GM18909 (cell line): ENCODE measurements around the gene FSD2.
A peak's percentile ranks its signal among the peaks of the same experiment; 100 is the strongest.
"Not testable (repeated sequence)": the region's sequence is repeated elsewhere in the genome, so short reads cannot be mapped to it uniquely, and the experiment has no call there.

Experiments used
- ATAC-seq: cut with Tn5 transposase; IDR thresholded peaks from one replicate; pipeline ENCODE4 v1.9.1; 2021; ENCODE audit warnings: mild to moderate bottlenecking; ENCODE audit not compliant: unreplicated experiment, poor library complexity

The FSD2 gene

DNA sequence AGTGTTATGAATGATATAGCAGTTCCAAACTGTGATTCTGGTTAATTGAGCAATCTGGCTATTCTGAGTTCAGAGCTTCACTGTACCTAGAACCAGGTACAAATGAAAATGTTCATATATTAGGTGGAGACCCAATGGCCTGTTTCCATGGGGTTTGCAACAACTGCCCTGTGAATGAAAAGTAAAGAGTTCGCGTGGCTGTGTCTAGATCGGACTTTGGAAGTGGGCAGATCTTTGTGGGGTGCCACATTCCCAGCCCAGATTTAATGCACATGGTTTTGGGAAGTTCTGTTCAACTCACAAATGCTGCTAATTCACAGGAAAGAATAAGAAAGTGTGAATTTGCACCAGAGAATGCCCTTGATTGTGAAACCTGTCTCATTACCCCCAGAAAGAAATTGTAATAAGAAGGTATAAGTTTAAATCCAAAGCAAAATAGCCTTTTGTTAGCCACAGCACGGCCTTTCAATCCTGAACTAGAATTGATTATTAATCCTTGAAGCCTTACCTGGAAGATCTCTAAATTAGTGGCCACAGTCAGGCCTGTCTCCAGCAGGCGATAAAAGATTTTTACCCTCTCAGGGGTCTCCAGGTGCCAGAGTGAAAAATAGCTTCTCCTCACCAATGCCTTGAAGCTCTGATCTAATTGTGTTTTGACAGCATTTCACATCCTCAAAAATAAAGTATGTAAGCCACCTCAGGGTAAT is 26.2 kb upstream of the FSD2 start:
- no peak for ATAC-seq

DNA sequence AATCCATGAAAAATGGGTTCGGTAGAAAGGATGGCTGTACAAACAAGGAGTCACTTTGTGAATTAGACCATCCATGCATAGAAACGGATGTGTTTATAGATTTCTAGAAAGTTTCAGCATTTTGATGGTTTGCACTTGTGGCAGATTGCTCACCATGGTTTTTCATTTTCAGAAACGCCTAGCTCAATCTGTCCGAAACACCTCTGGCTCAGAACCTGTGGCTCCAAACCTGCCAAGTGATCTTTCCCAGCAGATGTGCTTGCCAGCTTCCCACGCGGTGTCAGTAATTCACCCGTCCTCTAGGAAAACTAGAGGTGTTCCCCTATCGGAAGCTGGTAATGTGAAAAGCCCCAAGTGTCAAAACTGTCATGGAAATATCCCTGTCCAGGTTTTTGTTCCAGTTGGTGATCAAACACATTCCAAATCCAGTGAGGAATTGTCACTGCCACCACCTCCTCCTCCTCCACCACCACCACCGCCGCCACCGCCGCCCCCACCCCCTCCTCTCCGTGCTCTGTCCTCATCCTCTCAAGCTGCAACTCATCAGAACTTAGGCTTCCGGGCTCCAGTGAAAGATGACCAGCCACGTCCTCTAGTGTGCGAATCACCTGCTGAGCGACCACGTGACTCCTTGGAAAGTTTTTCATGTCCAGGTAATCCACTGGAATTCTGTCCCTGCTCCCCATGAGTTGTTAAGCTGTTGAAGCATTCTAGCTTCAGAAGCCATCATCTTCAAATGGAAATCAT is 24.7 kb upstream of the FSD2 start:
- no peak for ATAC-seq

DNA sequence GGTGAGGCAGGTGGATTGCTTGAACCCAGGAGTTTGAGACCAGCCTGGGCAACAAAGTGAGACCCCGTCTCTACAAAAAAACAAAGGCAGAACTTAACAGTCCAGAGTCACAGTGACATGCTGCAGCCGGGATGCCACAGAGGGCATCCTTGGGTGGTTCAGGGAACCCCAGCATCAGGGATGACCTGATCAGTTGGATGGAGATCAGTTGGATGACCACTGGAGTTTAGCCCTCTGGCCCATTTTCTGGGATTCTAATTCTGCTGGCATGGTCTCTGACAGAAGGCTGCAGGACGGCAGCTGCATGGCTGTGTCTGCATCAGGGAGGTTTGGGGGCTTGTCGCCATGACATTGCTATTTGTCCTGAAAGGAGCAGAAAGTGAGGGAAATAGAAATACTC is 23.4 kb upstream of the FSD2 start:
- ATAC-seq: no peak

DNA sequence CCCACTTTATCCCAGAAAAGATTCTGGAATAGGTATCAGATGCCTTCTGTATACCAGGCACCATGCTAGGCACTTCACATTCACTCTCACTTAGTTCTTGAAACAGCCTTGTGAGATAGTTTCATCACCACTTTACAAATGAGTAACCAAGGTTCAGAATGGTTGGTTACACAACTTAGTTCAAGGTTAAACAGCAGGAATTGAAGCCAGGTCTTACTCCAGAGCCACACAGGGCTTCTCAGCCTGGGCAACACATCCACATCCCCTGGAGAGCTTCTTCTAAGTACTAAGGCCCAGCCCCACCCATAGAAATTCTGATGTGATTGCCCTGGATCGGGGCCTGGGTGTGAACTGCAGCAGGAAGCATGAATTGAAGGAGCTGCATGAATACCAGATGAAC is 22.2 kb upstream of the FSD2 start:
- ATAC-seq: no peak

DNA sequence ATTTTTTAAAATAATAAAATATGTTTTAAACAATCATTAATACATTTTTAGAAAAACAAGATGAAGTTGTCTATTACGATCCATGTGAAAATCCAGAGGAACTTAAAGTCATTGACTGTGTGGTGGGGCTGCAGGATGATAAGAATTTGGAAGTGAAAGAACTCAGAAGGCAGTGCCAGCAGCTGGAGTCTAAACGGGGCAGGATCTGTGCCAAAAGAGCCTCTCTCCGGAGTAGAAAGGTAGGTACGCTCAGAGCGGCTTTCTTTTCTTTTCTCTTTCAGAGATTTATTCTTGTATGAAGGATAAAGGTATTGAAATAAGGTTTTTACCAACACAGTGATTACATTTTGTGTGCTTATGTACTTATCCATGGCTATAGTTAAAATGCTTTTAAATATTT is 17.2 kb upstream of the FSD2 start:
- ATAC-seq: no peak

DNA sequence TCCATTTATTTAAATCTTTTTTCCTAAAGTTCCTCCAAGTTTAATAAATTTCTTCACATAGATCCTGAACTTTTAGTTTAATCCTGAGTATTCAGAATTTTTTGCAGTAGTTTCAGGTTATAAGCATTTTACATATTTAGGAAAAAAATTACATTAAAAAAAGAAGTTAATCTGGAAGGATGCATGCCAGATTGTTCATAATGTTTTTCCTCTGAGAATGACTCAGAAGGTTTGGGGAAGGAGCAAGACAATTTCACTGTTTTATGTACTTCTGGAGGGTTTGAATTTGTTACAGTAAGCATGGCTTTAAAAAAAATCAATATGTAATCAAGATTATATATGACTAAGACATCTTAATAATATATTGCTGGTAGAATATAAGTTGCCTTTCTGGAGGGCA is 16.0 kb upstream of the FSD2 start:
- ATAC-seq: not testable (repeated sequence)

DNA sequence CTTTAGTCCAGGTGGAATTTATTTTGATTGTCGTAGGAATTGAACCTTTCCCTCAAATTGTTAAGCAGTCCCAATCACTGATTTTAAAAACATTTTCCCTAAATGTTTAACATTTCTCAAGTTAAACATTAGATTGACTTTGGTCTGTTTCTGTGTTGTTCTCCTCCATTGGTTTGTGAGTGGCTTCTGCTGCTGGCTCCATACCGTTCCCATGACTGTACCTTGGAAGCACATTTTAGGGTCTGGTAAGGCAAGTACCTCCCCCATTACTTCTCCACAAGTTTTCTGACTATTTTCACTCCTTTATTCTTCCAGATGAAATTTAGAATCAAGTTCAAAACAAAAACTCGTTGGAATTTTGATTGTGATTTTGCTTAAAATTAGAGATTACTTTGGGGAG is 15.5 kb upstream of the FSD2 start:
- not testable (repeated sequence) for ATAC-seq

DNA sequence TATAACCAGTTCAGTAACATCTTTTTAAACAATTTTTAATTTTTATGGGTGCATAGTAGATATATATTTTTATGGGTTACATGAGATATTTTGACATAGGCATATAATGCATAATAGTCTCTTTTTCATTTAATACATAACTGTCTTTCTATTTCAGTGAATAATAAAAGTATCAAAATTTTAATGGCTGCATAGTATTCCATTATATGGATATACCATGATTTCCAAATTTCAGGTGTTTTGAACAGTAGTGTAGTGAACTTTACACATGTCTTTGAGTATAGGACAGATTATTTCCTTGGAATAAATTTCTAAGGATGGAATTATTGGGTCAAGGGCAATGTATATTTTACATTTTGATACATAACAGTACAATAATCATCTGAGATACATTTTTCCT is 14.3 kb upstream of the FSD2 start:
- ATAC-seq: no peak

DNA sequence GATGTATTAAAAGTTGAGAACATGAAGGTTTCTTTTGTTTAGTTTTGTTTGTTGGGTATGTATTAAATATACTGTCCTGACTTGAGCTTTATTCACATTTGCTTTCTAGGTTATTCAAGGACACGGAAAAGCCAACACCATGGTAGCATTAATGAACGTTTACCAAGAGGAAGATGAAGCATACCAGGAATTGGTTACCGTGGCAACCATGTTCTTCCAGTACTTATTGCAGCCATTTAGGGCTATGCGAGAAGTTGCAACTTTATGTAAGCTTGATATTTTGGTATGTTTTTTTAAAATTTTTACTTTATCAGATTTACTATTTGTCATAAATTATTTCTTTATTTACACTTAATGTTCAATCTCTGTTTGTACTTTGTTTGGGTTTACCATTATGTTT is 7.1 kb upstream of the FSD2 start:
- no peak for ATAC-seq

DNA sequence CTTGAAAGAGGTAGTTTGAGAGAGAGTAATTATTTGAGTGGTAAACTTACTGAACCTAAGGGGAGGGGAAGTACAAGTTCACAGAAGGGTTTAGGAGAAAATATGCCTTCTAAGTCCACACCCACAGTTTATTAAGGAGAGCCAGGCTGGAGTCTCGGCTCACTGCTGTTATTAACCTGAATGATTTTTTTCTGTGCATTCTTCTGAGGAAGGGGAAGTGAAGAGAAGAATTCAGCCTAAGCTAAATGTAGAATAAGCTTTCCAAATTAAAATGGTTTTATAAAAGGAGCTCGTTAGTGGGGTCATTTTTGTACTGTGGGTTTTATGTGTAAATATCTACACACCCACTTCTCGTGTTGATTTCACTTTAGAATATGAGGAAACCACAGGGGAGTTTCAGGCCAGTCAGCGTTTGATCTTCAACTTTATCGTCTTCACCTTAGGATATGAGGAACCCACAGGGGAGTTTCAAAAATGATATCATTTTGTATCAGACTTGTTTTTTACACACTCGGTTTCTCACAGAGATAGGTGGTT is 5.1 kb upstream of the FSD2 start:
- no peak for ATAC-seq

DNA sequence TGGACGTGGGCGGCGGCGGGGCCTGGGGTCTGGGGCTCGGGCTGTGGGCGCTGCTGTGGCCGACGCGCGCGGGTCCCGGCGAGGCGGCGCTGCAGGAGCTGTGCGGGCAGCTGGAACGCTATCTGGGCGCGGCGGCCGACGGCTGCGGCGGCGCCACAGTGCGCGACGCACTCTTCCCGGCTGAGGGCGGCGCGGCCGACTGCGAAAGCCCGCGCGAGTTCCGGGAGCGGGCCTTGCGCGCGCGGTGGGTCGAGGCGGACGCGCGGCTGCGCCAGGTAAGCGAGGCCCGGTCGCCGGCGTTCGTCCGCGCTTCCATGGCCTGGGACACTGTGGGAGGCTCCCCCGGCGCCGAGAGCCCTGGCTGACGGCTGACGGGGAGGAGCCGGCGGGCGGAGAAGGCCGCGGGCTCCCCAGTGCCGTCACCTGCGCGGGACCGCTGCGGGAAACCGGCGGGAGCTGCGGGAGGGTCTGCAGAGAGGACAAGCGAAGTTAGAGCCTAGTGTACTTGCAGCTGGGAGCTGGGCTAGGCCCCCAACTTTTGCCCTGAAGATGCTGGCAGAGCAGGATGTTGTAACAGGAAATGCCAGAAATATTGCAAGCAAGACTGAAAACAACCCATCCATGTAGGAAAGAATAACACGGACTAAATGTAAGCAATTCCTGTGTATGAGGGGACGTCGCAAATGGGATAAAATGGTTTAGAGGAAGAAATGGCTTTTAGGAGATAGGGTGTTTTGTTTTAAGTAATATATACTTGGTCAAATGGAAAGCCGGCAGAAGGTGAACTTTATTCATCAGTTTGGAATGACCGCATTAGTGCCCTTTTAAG is 4.4 kb upstream of the FSD2 start:
- peak; percentile 18 for ATAC-seq

DNA sequence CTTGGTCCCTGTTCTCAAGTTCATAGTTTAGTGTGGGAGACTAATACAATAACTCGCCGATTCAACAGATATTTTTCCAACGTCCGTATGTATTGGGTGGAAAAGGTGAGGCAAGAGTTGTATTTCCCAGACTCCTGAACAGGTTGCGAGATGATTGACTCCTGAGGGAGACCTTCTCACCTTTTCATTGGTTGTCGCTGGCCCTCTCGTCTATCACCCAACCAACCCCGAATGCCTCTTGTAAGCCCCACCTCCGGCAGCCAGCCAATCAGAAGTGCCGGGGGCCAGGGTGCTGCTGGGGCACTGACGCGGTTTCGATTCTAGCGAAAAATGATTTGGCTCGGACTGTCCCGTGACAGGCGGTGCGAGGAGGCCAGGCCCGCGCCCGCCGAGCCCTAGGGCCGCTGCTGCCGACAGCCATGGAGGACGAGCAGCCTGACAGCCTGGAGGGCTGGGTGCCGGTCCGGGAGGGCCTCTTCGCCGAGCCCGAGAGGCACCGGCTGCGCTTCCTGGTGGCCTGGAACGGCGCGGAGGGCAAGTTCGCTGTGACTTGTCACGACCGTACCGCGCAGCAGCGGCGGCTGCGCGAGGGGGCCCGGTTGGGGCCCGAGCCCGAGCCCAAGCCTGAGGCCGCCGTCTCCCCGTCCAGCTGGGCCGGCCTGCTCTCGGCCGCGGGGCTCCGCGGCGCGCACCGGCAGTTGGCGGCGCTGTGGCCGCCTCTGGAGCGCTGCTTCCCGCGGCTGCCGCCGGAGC is 3.6 kb upstream of the FSD2 start, which contains the start of gene WHAMM:
WHAMM (plus strand) TSS at position 321 of the 753 bp plus-strand sequence; CDS start at position 420, 99 bp downstream.
- peak; percentile 88 for ATAC-seq

DNA sequence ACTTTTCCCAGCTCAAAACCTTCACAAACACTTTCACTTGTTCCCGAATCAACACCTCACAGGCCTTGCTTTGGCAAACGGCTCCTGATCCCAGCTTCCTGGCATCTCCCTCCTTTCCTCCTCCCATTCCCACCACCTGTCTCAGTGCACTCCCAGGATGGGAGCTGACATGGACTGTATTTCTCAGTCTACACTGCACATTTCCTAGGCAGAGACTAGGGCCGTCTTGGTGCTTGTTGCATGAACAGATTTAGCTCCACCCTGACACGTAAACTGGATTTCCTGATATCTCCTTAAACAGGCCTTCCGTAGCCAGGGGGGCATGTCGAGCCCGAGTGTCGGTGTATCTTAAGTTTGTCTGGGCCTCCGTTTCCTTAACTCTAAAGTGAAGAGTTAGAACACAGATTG is 2.8 kb upstream of the FSD2 start:
- no peak for ATAC-seq

DNA sequence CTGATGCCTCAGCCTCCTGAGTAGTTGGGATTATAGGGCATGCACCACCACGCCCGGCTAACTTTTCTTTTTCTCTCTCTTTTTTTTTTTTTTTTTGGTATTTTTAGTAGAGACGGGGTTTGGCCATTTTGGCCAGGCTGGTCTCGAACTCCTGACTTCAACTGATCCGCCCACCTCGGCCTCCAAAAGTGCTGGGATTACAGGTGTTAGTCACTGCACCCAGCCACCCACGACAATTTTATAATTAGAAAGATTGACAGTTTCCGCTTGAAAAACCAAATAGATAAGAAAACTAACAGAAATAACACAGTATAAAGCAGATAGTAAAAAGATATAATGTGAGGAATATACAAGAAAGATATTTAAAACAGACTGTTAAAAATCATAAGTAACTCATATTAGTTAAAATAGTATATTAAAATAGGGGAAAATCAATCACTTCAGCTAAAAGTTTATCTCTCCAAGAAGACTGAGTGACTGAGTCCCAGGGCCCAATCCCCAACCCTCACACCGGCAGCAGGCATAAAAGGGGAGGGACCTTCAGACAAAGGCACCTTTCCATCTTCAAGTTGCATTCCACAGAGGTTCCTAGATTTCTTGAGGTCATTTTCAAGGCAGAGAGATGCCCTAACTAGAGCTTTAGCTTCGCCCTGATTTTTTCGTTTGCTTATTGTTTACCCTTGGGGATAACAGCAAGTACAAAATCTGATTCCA is 2.2 kb upstream of the FSD2 start:
- ATAC-seq: no peak

DNA sequence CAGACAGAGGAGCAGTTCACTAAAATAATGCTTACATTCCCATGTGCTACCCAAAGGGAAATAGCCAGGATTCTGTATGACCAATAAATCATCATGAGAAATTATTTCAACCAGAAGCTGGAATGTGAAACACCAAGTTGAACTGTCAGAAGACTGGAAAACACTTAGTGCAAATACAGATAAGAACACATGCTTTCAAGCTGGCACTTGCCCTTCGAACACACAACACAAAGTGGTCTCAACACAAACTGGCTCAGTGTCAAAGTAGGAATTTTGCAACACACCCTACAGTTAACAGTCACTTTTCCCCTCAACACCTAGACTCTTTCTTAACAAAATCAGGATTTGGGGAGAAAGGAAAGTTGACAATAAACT is 1.3 kb downstream of the FSD2 start:
- no peak for ATAC-seq

DNA sequence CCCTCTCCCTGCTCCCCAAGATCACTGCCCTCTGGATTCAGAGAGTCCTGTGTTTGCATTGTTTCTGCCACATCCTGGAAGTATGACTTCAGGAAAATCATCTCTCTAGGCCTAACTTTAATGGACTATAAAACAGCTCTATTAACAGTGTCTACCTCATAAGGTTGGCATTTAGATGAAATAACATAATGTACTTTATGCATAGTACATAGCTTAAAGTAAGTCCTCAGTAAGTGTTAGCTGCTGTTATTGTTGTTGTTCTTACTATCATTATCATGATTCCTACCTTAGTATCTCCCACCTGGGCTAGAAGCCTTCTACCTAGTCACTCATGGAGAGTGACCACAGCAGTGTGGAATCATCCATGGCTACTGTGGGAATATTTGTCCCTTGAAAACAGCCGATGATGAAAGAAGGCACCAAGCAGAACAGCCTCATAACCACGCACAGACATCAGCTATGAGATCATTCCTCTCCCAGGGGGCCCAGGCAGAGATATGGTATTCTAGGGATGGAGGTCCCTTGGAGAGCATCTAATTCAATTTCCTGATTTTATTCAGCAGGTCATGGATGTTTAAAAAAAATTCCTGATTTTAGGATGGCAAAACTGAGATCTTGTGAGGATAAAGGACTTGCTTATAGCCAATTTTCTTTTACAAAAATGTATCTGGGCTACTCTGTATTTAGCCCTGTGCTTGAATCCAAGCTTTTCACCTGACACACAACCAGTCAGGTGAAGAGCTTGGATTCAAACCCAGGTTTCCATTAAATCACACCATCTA is 1.9 kb downstream of the FSD2 start:
- ATAC-seq: no peak

DNA sequence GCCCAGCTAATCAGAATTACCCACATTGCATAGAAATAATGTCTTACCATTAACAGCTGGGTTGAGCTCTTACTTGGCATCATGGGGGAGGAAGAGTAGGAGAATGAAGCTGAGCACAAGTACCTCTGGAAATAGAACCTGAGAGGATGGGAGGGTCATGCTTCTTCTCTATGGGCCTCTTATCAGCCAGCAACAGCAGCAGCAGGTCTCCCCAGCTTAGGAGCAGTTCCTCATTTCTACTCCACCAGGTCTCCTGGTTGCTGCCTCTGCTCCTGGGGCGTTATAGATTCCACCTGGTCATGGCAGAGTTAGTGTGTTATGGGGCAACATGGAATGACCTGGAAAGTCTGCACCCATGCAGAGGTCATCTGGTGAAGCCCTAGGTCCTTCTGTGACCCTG is 3.4 kb downstream of the FSD2 start:
- no peak for ATAC-seq

DNA sequence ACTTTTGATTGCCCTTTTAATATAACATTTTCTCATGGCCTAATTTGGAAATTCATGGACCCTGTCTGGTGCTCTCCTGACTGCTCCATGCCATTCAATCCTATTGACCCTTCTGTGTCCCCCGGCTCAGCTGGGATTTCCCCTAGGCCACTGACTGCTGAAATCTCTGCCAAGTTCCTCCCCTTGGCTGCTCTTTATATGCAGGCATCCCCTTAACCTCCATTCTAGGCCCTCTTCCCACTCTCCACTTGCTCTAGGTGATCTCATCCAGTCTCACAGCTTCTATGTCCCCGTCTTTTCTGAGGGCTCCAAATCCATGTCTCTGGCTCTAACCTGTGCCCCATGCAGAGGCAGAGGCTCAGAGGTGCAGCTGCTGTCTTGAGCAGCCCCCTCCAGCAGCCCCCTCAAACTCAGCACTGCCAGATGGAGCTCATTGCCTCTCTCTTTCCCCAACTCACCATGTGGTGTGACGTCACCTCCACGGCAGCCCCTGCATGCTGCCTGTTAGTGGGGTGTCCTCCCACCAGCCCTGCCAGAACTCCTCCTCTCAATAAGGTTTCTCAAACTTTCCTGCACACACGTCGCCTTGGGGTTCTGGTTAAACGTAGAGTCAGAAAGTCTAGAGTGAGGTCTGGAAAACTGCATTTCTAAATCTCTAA is 6.6 kb downstream of the FSD2 start:
- no peak for ATAC-seq
